GM23338 (cell line): ENCODE measurements around the gene RASA3.

Experiments
- CREB1 ChIP-seq: fragments of 250-450 bp; sonication (Bioruptor Pico); IDR thresholded peaks from 2 replicates; pipeline ENCODE4 v1.5.0; 2020; ENCODE audit warnings: low read depth, mild to moderate bottlenecking, moderate library complexity
- CTCF ChIP-seq, 2 experiments: fragments of 200-600 bp in 1 of 2; sonication (generic) in 1 of 2; conservative IDR thresholded peaks; 2 replicates each; pipeline versions ENCODE4 v1.5.1 to v1.6.1; 2016 to 2017; ENCODE audit warnings: antibody characterized with exemption in 2 of 2, low read depth in 2 of 2, mild to moderate bottlenecking in 2 of 2, moderate library complexity in 1 of 2
- ETS1 ChIP-seq: IDR thresholded peaks from 2 replicates; pipeline ENCODE4 v1.6.1; 2016; ENCODE audit warnings: antibody characterized with exemption
- EZH2 ChIP-seq: fragments of 200-600 bp; sonication (generic); IDR thresholded peaks from one replicate; pipeline ENCODE4 v1.8.0; 2017; ENCODE audit warnings: antibody characterized with exemption, mild to moderate bottlenecking, low read depth; ENCODE audit not compliant: unreplicated experiment
- EZH2phosphoT487 ChIP-seq: fragments of 200-600 bp; sonication (generic); IDR thresholded peaks from one replicate; pipeline ENCODE4 v1.8.1; 2018; ENCODE audit warnings: antibody characterized with exemption; ENCODE audit not compliant: unreplicated experiment
- JUNB ChIP-seq: IDR thresholded peaks from one replicate; pipeline ENCODE4 v1.6.1; 2016; ENCODE audit warnings: antibody characterized with exemption; ENCODE audit not compliant: unreplicated experiment
- NANOG ChIP-seq: IDR thresholded peaks from 2 replicates; pipeline ENCODE4 v1.6.1; 2016; ENCODE audit warnings: antibody characterized with exemption, borderline replicate concordance
- POLR2AphosphoS5 ChIP-seq: IDR thresholded peaks from 2 replicates; pipeline ENCODE4 v1.6.1; 2016; ENCODE audit warnings: antibody characterized with exemption, low read depth
- REST ChIP-seq: IDR thresholded peaks from one replicate; pipeline ENCODE4 v1.6.1; 2018; ENCODE audit warnings: antibody characterized with exemption; ENCODE audit not compliant: unreplicated experiment
- ZNF114 ChIP-seq: fragments of 250-450 bp; sonication (Bioruptor Pico); IDR thresholded peaks from 2 replicates; pipeline ENCODE4 v1.5.0; 2020; ENCODE audit warnings: mild to moderate bottlenecking, moderate library complexity
- ZNF331 ChIP-seq: fragments of 250-450 bp; sonication (Bioruptor Pico); IDR thresholded peaks from 2 replicates; pipeline ENCODE4 v1.5.0; 2020; ENCODE audit warnings: low read depth, mild to moderate bottlenecking, moderate library complexity

DNA sequence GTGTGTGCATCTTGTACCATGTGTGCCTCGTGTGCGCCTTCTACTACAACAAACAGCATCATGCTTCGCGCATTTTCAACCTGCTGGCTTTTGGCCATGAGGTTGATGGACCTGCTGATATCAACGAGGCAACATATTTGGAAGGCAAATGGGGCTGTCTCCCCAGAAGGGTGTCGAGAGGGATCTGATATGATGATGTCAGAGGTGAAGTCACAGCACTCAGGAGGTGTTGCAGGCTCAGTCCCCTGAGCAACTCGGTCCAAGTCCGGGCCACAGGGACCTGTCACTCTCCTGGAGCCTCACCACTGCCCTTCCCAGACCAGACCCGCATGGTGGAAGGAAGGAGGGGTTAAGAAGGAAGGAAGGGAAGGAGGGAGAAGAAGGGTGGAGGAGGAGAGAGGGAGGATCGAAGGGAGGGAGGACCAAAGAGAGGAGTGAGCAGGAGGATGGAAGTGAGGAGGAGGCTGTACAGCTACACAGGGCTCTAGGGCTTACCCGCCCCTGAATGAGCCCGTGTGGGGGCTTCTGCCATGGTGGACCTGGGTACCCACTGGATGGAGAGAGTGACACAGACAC, 151.8 kb downstream of the RASA3 start:
- TF ChIP-seq ETS1 (no peak), CTCF (conservative IDR thresholded peaks at IDR 0.05; ENCODE audit: low read depth in 2 of 2) (no peak), POLR2AphosphoS5 (no peak), JUNB (no peak), NANOG (no peak), REST (no peak), CREB1 (CRISPR knock-in tag) (no peak), EZH2 (no peak), ZNF114 (CRISPR knock-in tag) (no peak), EZH2phosphoT487 (no peak), ZNF331 (no peak)
